OCI-LY7 (cell line): ENCODE data around the gene CPXM1. TPM values are rescaled to one million over a fixed set of nuclear protein-coding genes. Genes with fewer than 3 reads are reported as not detected.
"Not testable (repeated sequence)": the region's sequence is repeated elsewhere in the genome, so short reads cannot be mapped to it uniquely, and the experiment has no call there.

ENCODE experiments used
- BruUV-seq: library from RNA; stranded (reverse); fragments of 400-500 nt; replicated peaks from 2 replicates; lab custom pipeline; 2021; lab: Mats Ljungman, UMichigan
- CTCF ChIA-PET: fragments of 300-600 bp; sonication (Branson Sonifier 250); formaldehyde crosslinking; loops from one replicate; lab custom pipeline; 2022; ENCODE audit warnings: antibody characterized with exemption; ENCODE audit not compliant: unreplicated experiment; lab: Charles Lee
- POLR2A ChIA-PET: fragments of 300-600 bp; sonication (Branson Sonifier 250); formaldehyde crosslinking; loops from one replicate; lab custom pipeline; 2022; ENCODE audit warnings: antibody characterized with exemption; lab: Charles Lee
- DNase-seq: peaks from one replicate; pipeline ENCODE4 v3.0.0-alpha.2; 2015; ENCODE audit warnings: low spot score
- H2AFZ ChIP-seq: fragments of 200-600 bp; sonication (generic), shearing (Covaris generic); 2 replicates; pipeline ENCODE4 v1.6.1; 2014; ENCODE audit warnings: mild to moderate bottlenecking, antibody characterized with exemption, low read length, moderate library complexity
- H3K27ac ChIP-seq: fragments of 200-600 bp; sonication (generic); 2 replicates; pipeline ENCODE4 v1.5.1; 2014; ENCODE audit warnings: mixed run types, low read depth, mild to moderate bottlenecking, moderate library complexity, low read length, inconsistent platforms; ENCODE audit not compliant: poor library complexity, severe bottlenecking
- H3K36me3 ChIP-seq: fragments of 200-600 bp; sonication (generic); 2 replicates; pipeline ENCODE4 v1.6.1; 2014; ENCODE audit warnings: mild to moderate bottlenecking, antibody characterized with exemption, low read length, moderate library complexity, mixed read lengths; ENCODE audit not compliant: insufficient read depth
- H3K4me1 ChIP-seq: fragments of 200-600 bp; sonication (generic); 2 replicates; pipeline ENCODE4 v1.5.1; 2014; ENCODE audit warnings: mild to moderate bottlenecking, low read length; ENCODE audit not compliant: insufficient read depth, poor library complexity, severe bottlenecking
- H3K4me2 ChIP-seq: fragments of 200-600 bp; sonication (generic); 2 replicates; pipeline ENCODE4 v1.6.1; 2014; ENCODE audit warnings: mild to moderate bottlenecking, low read length
- H3K4me3 ChIP-seq: fragments of 200-600 bp; sonication (generic); 2 replicates; pipeline ENCODE4 v1.5.1; 2014; ENCODE audit warnings: mild to moderate bottlenecking, low read depth, low read length; ENCODE audit not compliant: poor library complexity, severe bottlenecking
- H3K79me2 ChIP-seq: fragments of 200-600 bp; sonication (generic); 2 replicates; pipeline ENCODE4 v1.6.1; 2016; ENCODE audit warnings: low read depth, mild to moderate bottlenecking, low read length, moderate library complexity, mixed read lengths; ENCODE audit not compliant: insufficient read depth
- H3K9me2 ChIP-seq: fragments of 200-600 bp; sonication (generic); 2 replicates; pipeline ENCODE4 v1.6.1; 2016; ENCODE audit warnings: mild to moderate bottlenecking, low read length, mixed read lengths; ENCODE audit not compliant: insufficient read depth
- H3K9me3 ChIP-seq: fragments of 200-600 bp; sonication (generic); 2 replicates; pipeline ENCODE4 v1.6.1; 2014; ENCODE audit warnings: mild to moderate bottlenecking, mixed run types, low read length, mixed read lengths
- H4K20me1 ChIP-seq: fragments of 200-600 bp; sonication (generic); 2 replicates; pipeline ENCODE4 v1.6.1; 2014; ENCODE audit warnings: mild to moderate bottlenecking, antibody characterized with exemption, low read length, moderate library complexity, mixed read lengths; ENCODE audit not compliant: insufficient read depth
- EZH2phosphoT487 ChIP-seq: fragments of 200-600 bp; sonication (generic); IDR thresholded peaks from 2 replicates; pipeline ENCODE4 v1.6.1; 2018; ENCODE audit warnings: low read depth, borderline replicate concordance, mild to moderate bottlenecking, mixed run types, antibody characterized with exemption, low read length, moderate library complexity, mixed read lengths
- intact Hi-C: fragments of 100-400 bp; cut with micrococcal nuclease; formaldehyde crosslinking; loops from one replicate; pipeline ENCODE4 v1.10.0; 2022; ENCODE audit not compliant: unreplicated experiment
- total RNA-seq, 2 experiments: library from RNA; depleted of rRNA in 1 of 2; stranded (reverse); fragments of >200 nt in 1 of 2; shearing (Covaris generic) in 1 of 2; gene quantifications; 2 replicates each; pipeline ENCODE4 v1.2.3, GENCODE V29; 2014 to 2022
- TF ChIP-seq, protein P1 (sequence below): fragments of 200-600 bp; sonication (generic); conservative IDR thresholded peaks from 2 replicates; pipeline ENCODE4 v1.5.1; 2014; ENCODE audit warnings: mild to moderate bottlenecking, antibody characterized with exemption, low read length, moderate library complexity, mixed read lengths

Gene CPXM1
- total RNA-seq, 2 experiments from 2014 or later, result not detected

GRCh38 chr20:2775139-2775538 is 25.3 kb downstream of the CPXM1 start:
- POLR2A ChIA-PET, result interaction anchor here (0.7 kb wide), 1 partner anchor 1429 kb away, joined by 3 read pairs; no protein-coding TSS in a partner anchor
- Histone ChIP-seq H3K9me3 (no peaks in the 10 kb centered on the region), H3K9me2 (no peaks in the 10 kb centered on the region), H3K4me3 (no peak overlapping the region), H3K4me1 (no peaks in the 10 kb centered on the region), H3K36me3 (no peaks in the 10 kb centered on the region), H3K79me2 (no peaks in the 10 kb centered on the region), H3K4me2 (no peak overlapping the region), H2AFZ (no peak overlapping the region), H3K27ac (no peak overlapping the region), H4K20me1 (no peaks in the 10 kb centered on the region)
- CTCF ChIA-PET, result no interaction called here
- intact Hi-C loops, result no loop called here
- no peak for DNase-seq
- TF ChIP-seq, protein P1, sequence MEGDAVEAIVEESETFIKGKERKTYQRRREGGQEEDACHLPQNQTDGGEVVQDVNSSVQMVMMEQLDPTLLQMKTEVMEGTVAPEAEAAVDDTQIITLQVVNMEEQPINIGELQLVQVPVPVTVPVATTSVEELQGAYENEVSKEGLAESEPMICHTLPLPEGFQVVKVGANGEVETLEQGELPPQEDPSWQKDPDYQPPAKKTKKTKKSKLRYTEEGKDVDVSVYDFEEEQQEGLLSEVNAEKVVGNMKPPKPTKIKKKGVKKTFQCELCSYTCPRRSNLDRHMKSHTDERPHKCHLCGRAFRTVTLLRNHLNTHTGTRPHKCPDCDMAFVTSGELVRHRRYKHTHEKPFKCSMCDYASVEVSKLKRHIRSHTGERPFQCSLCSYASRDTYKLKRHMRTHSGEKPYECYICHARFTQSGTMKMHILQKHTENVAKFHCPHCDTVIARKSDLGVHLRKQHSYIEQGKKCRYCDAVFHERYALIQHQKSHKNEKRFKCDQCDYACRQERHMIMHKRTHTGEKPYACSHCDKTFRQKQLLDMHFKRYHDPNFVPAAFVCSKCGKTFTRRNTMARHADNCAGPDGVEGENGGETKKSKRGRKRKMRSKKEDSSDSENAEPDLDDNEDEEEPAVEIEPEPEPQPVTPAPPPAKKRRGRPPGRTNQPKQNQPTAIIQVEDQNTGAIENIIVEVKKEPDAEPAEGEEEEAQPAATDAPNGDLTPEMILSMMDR, result no peak
- TF ChIP-seq EZH2phosphoT487, result no peak
- BruUV-seq, result no TSS peak

DNA sequence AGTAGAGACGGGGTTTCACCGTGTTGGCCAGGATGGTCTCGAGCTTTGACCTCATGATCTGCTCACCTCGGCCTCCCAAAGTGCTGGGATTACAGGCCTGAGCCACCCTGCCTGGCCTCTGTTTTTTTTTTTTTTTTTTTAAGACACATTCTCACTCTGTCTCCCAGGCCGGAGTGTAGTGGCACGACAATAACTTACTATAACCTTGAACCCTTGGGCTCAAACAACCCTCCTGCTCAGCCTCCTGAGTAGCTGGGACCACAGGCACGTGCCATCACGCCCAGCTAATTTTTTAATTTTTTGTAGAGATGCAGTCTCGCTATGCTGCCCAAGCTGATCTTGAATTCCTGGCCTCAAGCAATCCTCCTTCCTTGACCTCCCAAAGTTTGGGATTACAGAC is 26.6 kb downstream of the CPXM1 start:
- H3K4me2 ChIP-seq, result no peak overlapping the region
- DNase-seq, result no peak
- H3K9me3 ChIP-seq, result no peaks in the 10 kb centered on the region
- intact Hi-C loops, result no loop called here
- ChIA-PET CTCF (no interaction called here), POLR2A (no interaction called here)
- no peak for TF ChIP-seq EZH2phosphoT487
- TF ChIP-seq, protein P1, result no peak
- BruUV-seq, result no TSS peak
- H3K4me3 ChIP-seq, result no peak overlapping the region
- H3K27ac ChIP-seq, result no peak overlapping the region
- H4K20me1 ChIP-seq, result no peaks in the 10 kb centered on the region
- H2AFZ ChIP-seq, result no peak overlapping the region
- H3K36me3 ChIP-seq, result no peaks in the 10 kb centered on the region
- no peaks in the 10 kb centered on the region for H3K9me2 ChIP-seq
- no peaks in the 10 kb centered on the region for H3K79me2 ChIP-seq
- no peaks in the 10 kb centered on the region for H3K4me1 ChIP-seq

DNA sequence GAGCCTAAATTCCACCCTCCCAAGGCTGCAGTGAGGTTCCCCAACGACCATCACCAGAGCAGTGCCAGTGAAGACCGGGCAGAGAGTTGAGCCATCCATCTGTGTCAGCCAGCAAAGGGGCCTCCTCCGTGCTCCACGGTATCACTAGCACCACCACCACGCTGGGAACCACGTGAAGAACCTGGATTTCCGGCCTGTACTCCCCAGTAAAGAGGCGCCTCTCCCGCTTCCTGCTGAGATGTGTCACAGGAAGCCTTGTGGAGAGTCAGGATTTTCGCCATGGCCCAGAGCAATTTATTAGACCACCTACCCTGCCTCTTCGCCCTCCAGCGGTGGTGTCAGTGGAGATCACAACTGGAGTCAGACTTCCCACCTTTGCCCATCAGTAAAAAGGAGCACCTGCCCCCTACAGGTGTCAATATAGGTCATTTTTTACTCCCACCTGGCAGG is 28.8 kb downstream of the CPXM1 start:
- H3K27ac ChIP-seq, result no peak overlapping the region
- no peaks in the 10 kb centered on the region for H3K36me3 ChIP-seq
- no peak overlapping the region for H3K4me2 ChIP-seq
- no peaks in the 10 kb centered on the region for H4K20me1 ChIP-seq
- no peaks in the 10 kb centered on the region for H3K79me2 ChIP-seq
- ChIA-PET CTCF (no interaction called here), POLR2A (no interaction called here)
- no peaks in the 10 kb centered on the region for H3K9me2 ChIP-seq
- intact Hi-C loops, result no loop called here
- no peak overlapping the region for H3K4me3 ChIP-seq
- no peak for DNase-seq
- no TSS peak for BruUV-seq
- TF ChIP-seq, protein P1, result peak; percentile 32; the same call in 1 of the 2 replicates
- TF ChIP-seq EZH2phosphoT487, result no peak
- H3K9me3 ChIP-seq, result no peaks in the 10 kb centered on the region
- H3K4me1 ChIP-seq, result no peaks in the 10 kb centered on the region
- H2AFZ ChIP-seq, result no peak overlapping the region

GRCh38 chr20:2770091-2770490 is 30.3 kb downstream of the CPXM1 start:
- H3K4me3 ChIP-seq, H3K4me1 ChIP-seq, H3K27ac ChIP-seq, BruUV-seq, H3K9me3 ChIP-seq, H3K9me2 ChIP-seq, POLR2A ChIA-PET, H3K4me2 ChIP-seq, DNase-seq, H3K36me3 ChIP-seq, intact Hi-C loops, CTCF ChIA-PET, H3K79me2 ChIP-seq, H4K20me1 ChIP-seq, H2AFZ ChIP-seq: not testable (repeated sequence)
